Panc1 (cell line): ENCODE results near the gene WWOX. TPM values are rescaled to one million over a fixed set of nuclear protein-coding genes. Genes with fewer than 3 reads are reported as not detected.

Experiments used
- ATAC-seq: fragments of 200-7000 bp; cut with Tn5 transposase; 2 replicates; pipeline ENCODE4 v1.9.1; 2020; ENCODE audit warnings: mild to moderate bottlenecking, moderate library complexity
- BruUV-seq: library from RNA; stranded (reverse); fragments of 400-500 nt; replicated peaks from 2 replicates; lab custom pipeline; 2021; lab: Mats Ljungman, UMichigan
- CTCF ChIA-PET: fragments of 300-600 bp; sonication (Branson Sonifier 250); formaldehyde crosslinking; loops from one replicate; lab custom pipeline; 2022; ENCODE audit warnings: antibody characterized with exemption; lab: Charles Lee
- POLR2A ChIA-PET: fragments of 300-600 bp; sonication (Branson Sonifier 250); formaldehyde crosslinking; loops from one replicate; lab custom pipeline; 2022; ENCODE audit warnings: antibody characterized with exemption; lab: Charles Lee
- DNase-seq: peaks from one replicate; pipeline ENCODE4 v3.0.0-alpha.2; 2010; ENCODE audit warnings: low read depth, low spot score
- H3K27ac ChIP-seq: 2 replicates; pipeline ENCODE4 v1.5.1; 2011; ENCODE audit warnings: mild to moderate bottlenecking, low read length, inconsistent platforms
- H3K27me3 ChIP-seq: fragments of 200-500 bp; sonication (Bioruptor generic); 2 replicates; pipeline ENCODE4 v1.6.0; 2014; ENCODE audit warnings: low read length, inconsistent platforms; ENCODE audit not compliant: control insufficient read depth, insufficient read depth
- H3K36me3 ChIP-seq: fragments of 200-500 bp; sonication (Bioruptor generic); 2 replicates; pipeline ENCODE4 v1.5.1; 2014; ENCODE audit warnings: inconsistent platforms, mild to moderate bottlenecking, low read length, moderate library complexity; ENCODE audit not compliant: control insufficient read depth, insufficient read depth
- H3K4me1 ChIP-seq: 2 replicates; pipeline ENCODE4 v1.5.1; 2011; ENCODE audit warnings: inconsistent platforms, mild to moderate bottlenecking, low read length, moderate library complexity; ENCODE audit not compliant: control insufficient read depth, insufficient read depth
- H3K4me3 ChIP-seq, 2 experiments: 2 replicates each; pipeline ENCODE4 v1.5.1; 2011 to 2012; ENCODE audit warnings: low read depth in 2 of 2, low read length in 2 of 2, mild to moderate bottlenecking in 2 of 2, inconsistent platforms in 1 of 2, moderate library complexity in 1 of 2
- H3K9me3 ChIP-seq: fragments of 200-500 bp; sonication (Bioruptor generic); 2 replicates; pipeline ENCODE4 v1.5.1; 2014; ENCODE audit warnings: low read depth, mild to moderate bottlenecking, inconsistent platforms, low read length, moderate library complexity; ENCODE audit not compliant: control insufficient read depth, insufficient read depth
- POLR2AphosphoS5 ChIP-seq: IDR thresholded peaks from 2 replicates; pipeline ENCODE4 v1.6.1; 2012; ENCODE audit warnings: mild to moderate bottlenecking, low read depth, low read length, moderate library complexity
- SIN3A ChIP-seq: IDR thresholded peaks from 2 replicates; pipeline ENCODE4 v1.6.1; 2012; ENCODE audit warnings: low read depth, mild to moderate bottlenecking, low read length, moderate library complexity, borderline replicate concordance; ENCODE audit not compliant: insufficient read depth
- TCF7L2 ChIP-seq: IDR thresholded peaks from 2 replicates; pipeline ENCODE4 v1.6.1; 2011; ENCODE audit warnings: mild to moderate bottlenecking, low read depth, low read length, inconsistent platforms
- in situ Hi-C: cut with HindIII; loops from 2 replicates; pipeline ENCODE4 v1.10.0; 2016; ENCODE audit warnings: low sequenced_read_pairs, low pct_unique_long_range_greater_than_20kb
- intact Hi-C: fragments of 100-400 bp; cut with micrococcal nuclease; formaldehyde crosslinking; loops from one replicate; pipeline ENCODE4 v1.10.0; 2022; ENCODE audit not compliant: unreplicated experiment
- total RNA-seq: library from RNA; stranded (reverse); gene quantifications from one replicate; pipeline ENCODE4 v1.2.1, GENCODE V29; 2021; ENCODE audit not compliant: unreplicated experiment
- TF ChIP-seq, protein P1 (sequence below): fragments of 450-650 bp; IDR thresholded peaks from 2 replicates; pipeline ENCODE4 v1.5.1; 2017; ENCODE audit warnings: mild to moderate bottlenecking
- TF ChIP-seq, protein P2 (sequence below), 2 experiments: IDR thresholded peaks; 2 replicates each; pipeline ENCODE4 v1.6.1; 2011 to 2012; ENCODE audit warnings: low read depth in 2 of 2, control low read depth in 1 of 2, low read length in 1 of 2, mild to moderate bottlenecking in 1 of 2, moderate library complexity in 1 of 2; ENCODE audit not compliant: insufficient read depth in 1 of 2

WWOX gene
- total RNA-seq, 1 experiment from 2014 or later, result 12.5 TPM

DNA sequence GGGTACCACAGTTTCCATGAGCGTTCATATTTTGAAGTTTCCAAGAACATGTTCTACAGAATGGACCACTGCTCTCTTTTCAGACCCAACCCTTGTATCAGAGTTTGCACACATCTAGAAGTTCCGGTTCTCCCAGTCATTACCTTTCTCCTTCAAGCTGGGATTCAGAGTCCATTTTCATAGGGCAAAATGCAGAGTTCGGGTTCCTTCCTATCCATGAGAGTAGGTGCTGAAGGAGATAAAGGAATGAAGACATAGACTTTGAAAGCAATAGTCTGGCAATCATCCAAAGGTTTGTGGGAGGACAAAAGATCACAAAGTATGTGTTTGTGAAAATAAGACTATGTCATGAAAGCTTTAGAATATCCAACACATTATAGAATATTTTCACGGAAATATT, 801.5 kb downstream of the WWOX start:
- Histone ChIP-seq H3K4me1 (no peaks in the 10 kb centered on the region), H3K4me3 (no peak overlapping the region), H3K9me3 (no peaks in the 10 kb centered on the region), H3K27ac (no peak overlapping the region), H3K36me3 (no peaks in the 10 kb centered on the region), H3K27me3 (no peaks in the 10 kb centered on the region)
- no TSS peak for BruUV-seq
- ChIA-PET POLR2A (no interaction called here), CTCF (no interaction called here)
- DNase-seq (no peak), ATAC-seq (no peak)
- in situ Hi-C loops, result no loop called here
- intact Hi-C loops, result no loop called here
- TF ChIP-seq SIN3A, result no peak
- TF ChIP-seq, protein P1, sequence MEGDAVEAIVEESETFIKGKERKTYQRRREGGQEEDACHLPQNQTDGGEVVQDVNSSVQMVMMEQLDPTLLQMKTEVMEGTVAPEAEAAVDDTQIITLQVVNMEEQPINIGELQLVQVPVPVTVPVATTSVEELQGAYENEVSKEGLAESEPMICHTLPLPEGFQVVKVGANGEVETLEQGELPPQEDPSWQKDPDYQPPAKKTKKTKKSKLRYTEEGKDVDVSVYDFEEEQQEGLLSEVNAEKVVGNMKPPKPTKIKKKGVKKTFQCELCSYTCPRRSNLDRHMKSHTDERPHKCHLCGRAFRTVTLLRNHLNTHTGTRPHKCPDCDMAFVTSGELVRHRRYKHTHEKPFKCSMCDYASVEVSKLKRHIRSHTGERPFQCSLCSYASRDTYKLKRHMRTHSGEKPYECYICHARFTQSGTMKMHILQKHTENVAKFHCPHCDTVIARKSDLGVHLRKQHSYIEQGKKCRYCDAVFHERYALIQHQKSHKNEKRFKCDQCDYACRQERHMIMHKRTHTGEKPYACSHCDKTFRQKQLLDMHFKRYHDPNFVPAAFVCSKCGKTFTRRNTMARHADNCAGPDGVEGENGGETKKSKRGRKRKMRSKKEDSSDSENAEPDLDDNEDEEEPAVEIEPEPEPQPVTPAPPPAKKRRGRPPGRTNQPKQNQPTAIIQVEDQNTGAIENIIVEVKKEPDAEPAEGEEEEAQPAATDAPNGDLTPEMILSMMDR, result no peak
- no peak for TF ChIP-seq POLR2AphosphoS5
- no peak for TF ChIP-seq TCF7L2
- TF ChIP-seq, protein P2, sequence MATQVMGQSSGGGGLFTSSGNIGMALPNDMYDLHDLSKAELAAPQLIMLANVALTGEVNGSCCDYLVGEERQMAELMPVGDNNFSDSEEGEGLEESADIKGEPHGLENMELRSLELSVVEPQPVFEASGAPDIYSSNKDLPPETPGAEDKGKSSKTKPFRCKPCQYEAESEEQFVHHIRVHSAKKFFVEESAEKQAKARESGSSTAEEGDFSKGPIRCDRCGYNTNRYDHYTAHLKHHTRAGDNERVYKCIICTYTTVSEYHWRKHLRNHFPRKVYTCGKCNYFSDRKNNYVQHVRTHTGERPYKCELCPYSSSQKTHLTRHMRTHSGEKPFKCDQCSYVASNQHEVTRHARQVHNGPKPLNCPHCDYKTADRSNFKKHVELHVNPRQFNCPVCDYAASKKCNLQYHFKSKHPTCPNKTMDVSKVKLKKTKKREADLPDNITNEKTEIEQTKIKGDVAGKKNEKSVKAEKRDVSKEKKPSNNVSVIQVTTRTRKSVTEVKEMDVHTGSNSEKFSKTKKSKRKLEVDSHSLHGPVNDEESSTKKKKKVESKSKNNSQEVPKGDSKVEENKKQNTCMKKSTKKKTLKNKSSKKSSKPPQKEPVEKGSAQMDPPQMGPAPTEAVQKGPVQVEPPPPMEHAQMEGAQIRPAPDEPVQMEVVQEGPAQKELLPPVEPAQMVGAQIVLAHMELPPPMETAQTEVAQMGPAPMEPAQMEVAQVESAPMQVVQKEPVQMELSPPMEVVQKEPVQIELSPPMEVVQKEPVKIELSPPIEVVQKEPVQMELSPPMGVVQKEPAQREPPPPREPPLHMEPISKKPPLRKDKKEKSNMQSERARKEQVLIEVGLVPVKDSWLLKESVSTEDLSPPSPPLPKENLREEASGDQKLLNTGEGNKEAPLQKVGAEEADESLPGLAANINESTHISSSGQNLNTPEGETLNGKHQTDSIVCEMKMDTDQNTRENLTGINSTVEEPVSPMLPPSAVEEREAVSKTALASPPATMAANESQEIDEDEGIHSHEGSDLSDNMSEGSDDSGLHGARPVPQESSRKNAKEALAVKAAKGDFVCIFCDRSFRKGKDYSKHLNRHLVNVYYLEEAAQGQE (IDR thresholded peaks at IDR 0.05; ENCODE audit: insufficient read depth in 1 of 2, low read depth in 2 of 2, low read length in 1 of 2), result no peak

- intact Hi-C loops (no loop called here), in situ Hi-C loops (no loop called here)
- Histone ChIP-seq H3K27ac (no peak overlapping the region), H3K27me3 (no peaks in the 10 kb centered on the region), H3K9me3 (no peaks in the 10 kb centered on the region), H3K36me3 (no peaks in the 10 kb centered on the region), H3K4me1 (no peaks in the 10 kb centered on the region), H3K4me3 (no peak overlapping the region)
- CTCF ChIA-PET, result no interaction called here
- POLR2A ChIA-PET, result no interaction called here
- TF ChIP-seq, protein P2 (IDR thresholded peaks at IDR 0.05; ENCODE audit: insufficient read depth in 1 of 2, low read depth in 2 of 2, low read length in 1 of 2), result no peak
- TF ChIP-seq, protein P1, result no peak
- TF ChIP-seq TCF7L2 (no peak), POLR2AphosphoS5 (no peak), SIN3A (no peak)
- ATAC-seq (no peak), DNase-seq (no peak)
- no TSS peak for BruUV-seq
These were observed 802.9 kb downstream of the WWOX start for GRCh38 chr16:78902321-78902720.
